WTC11 (cell line): ENCODE measurements around the gene NUB1. TPM values are rescaled to one million over a fixed set of nuclear protein-coding genes. Genes with fewer than 3 reads are reported as not detected.

Source experiments
- ATAC-seq: fragments of 200-7000 bp; cut with Tn5 transposase; 2 replicates; pipeline ENCODE4 v1.10.0; 2021; ENCODE audit warnings: mild to moderate bottlenecking, moderate library complexity
- CTCF ChIA-PET: fragments of 300-600 bp; sonication (Branson Sonifier 250); formaldehyde crosslinking; loops from one replicate; lab custom pipeline; 2021; ENCODE audit warnings: antibody characterized with exemption; lab: Charles Lee
- POLR2A ChIA-PET: fragments of 350-600 bp; sonication (Branson Sonifier 250); formaldehyde crosslinking; loops from one replicate; lab custom pipeline; 2021; ENCODE audit warnings: antibody characterized with exemption; lab: Charles Lee
- DNase-seq: peaks from one replicate; pipeline ENCODE4 v3.0.0; 2021; ENCODE audit warnings: low spot score
- H3K27ac Mint-ChIP-seq: 2 replicates; pipeline ENCODE4 v1.8.0; 2021; ENCODE audit warnings: mixed read lengths
- H3K27me3 Mint-ChIP-seq: 2 replicates; pipeline ENCODE4 v1.8.0; 2021; ENCODE audit warnings: low read depth, mild to moderate bottlenecking, moderate library complexity, mixed read lengths
- H3K36me3 Mint-ChIP-seq: 2 replicates; pipeline ENCODE4 v1.8.0; 2021; ENCODE audit warnings: mixed read lengths
- H3K4me1 Mint-ChIP-seq: 2 replicates; pipeline ENCODE4 v1.8.0; 2022; ENCODE audit warnings: mixed read lengths
- H3K4me3 Mint-ChIP-seq: 2 replicates; pipeline ENCODE4 v1.8.0; 2021; ENCODE audit warnings: mild to moderate bottlenecking, moderate library complexity, mixed read lengths
- H3K9me3 Mint-ChIP-seq: 2 replicates; pipeline ENCODE4 v1.8.0; 2021; ENCODE audit warnings: mixed read lengths
- EMX1 ChIP-seq: fragments of 250-450 bp; sonication (Bioruptor Pico); IDR thresholded peaks from 2 replicates; pipeline ENCODE4 v1.8.0; 2021; ENCODE audit warnings: mild to moderate bottlenecking
- ESRRA ChIP-seq: sonication (generic); formaldehyde crosslinking; IDR thresholded peaks from 2 replicates; pipeline ENCODE4 v1.8.1; 2022; ENCODE audit warnings: mild to moderate bottlenecking, missing genetic modification reagents, borderline replicate concordance
- ETV6 ChIP-seq: sonication (generic); formaldehyde crosslinking; IDR thresholded peaks from 2 replicates; pipeline ENCODE4 v1.8.1; 2022; ENCODE audit warnings: mild to moderate bottlenecking, missing genetic modification reagents
- FOXK1 ChIP-seq: sonication (generic); formaldehyde crosslinking; IDR thresholded peaks from 2 replicates; pipeline ENCODE4 v1.8.0; 2022; ENCODE audit warnings: mild to moderate bottlenecking, moderate library complexity, missing genetic modification reagents
- FOXP1 ChIP-seq: sonication (generic); formaldehyde crosslinking; IDR thresholded peaks from 2 replicates; pipeline ENCODE4 v1.8.0; 2022; ENCODE audit warnings: missing genetic modification reagents, mild to moderate bottlenecking, moderate library complexity, borderline replicate concordance
- GRHL2 ChIP-seq: fragments of 250-450 bp; sonication (Bioruptor Pico); IDR thresholded peaks from 2 replicates; pipeline ENCODE4 v1.8.0; 2022; ENCODE audit warnings: mild to moderate bottlenecking, moderate library complexity; ENCODE audit not compliant: insufficient replicate concordance, severe bottlenecking
- HMGA2 ChIP-seq: fragments of 250-450 bp; sonication (Bioruptor Pico); IDR thresholded peaks from 2 replicates; pipeline ENCODE4 v1.4.0; 2021; ENCODE audit warnings: mild to moderate bottlenecking, moderate library complexity
- JAZF1 ChIP-seq: fragments of 250-450 bp; sonication (Bioruptor Pico); IDR thresholded peaks from 2 replicates; pipeline ENCODE4 v1.9.0; 2021; ENCODE audit warnings: moderate library complexity, mild to moderate bottlenecking, inconsistent platforms
- MYBL2 ChIP-seq: sonication (generic); formaldehyde crosslinking; IDR thresholded peaks from 2 replicates; pipeline ENCODE4 v1.8.1; 2023; ENCODE audit warnings: mild to moderate bottlenecking, moderate library complexity, missing genetic modification reagents
- NFYB ChIP-seq: sonication (generic); formaldehyde crosslinking; conservative IDR thresholded peaks from 2 replicates; pipeline ENCODE4 v1.8.0; 2022; ENCODE audit warnings: low read depth, missing genetic modification reagents
- SP1 ChIP-seq: sonication (generic); formaldehyde crosslinking; conservative IDR thresholded peaks from 2 replicates; pipeline ENCODE4 v1.8.1; 2022; ENCODE audit warnings: missing genetic modification reagents
- ZBTB21 ChIP-seq: sonication (generic); formaldehyde crosslinking; IDR thresholded peaks from 2 replicates; pipeline ENCODE4 v1.8.1; 2023; ENCODE audit warnings: mild to moderate bottlenecking, missing genetic modification reagents, borderline replicate concordance
- ZNF121 ChIP-seq: sonication (generic); formaldehyde crosslinking; IDR thresholded peaks from 2 replicates; pipeline ENCODE4 v1.8.0; 2023; ENCODE audit warnings: missing genetic modification reagents
- ZNF423 ChIP-seq: fragments of 250-450 bp; sonication (Bioruptor Pico); IDR thresholded peaks from 2 replicates; pipeline ENCODE4 v2.1.2; 2022; ENCODE audit warnings: mild to moderate bottlenecking, moderate library complexity
- ZNF671 ChIP-seq: fragments of 250-450 bp; sonication (Bioruptor Pico); IDR thresholded peaks from 2 replicates; pipeline ENCODE4 v1.8.0; 2021; ENCODE audit warnings: mild to moderate bottlenecking
- total RNA-seq: library from RNA; stranded (reverse); gene quantifications from 3 replicates; pipeline ENCODE4 v1.2.3, GENCODE V29; 2021
- TF ChIP-seq, protein P1 (sequence below): sonication (generic); formaldehyde crosslinking; IDR thresholded peaks from 2 replicates; pipeline ENCODE4 v1.8.1; 2022; ENCODE audit warnings: mild to moderate bottlenecking, moderate library complexity, missing genetic modification reagents
- TF ChIP-seq, protein P2 (sequence below): sonication (generic); formaldehyde crosslinking; IDR thresholded peaks from 2 replicates; pipeline ENCODE4 v1.8.0; 2022; ENCODE audit warnings: mild to moderate bottlenecking, missing genetic modification reagents
- TF ChIP-seq, protein P3 (sequence below): sonication (generic); formaldehyde crosslinking; IDR thresholded peaks from 2 replicates; pipeline ENCODE4 v1.8.0; 2022; ENCODE audit warnings: mild to moderate bottlenecking, missing genetic modification reagents
- TF ChIP-seq, protein P4 (sequence below): sonication (generic); formaldehyde crosslinking; IDR thresholded peaks from 2 replicates; pipeline ENCODE4 v1.8.1; 2023; ENCODE audit warnings: mild to moderate bottlenecking, moderate library complexity, missing genetic modification reagents
- TF ChIP-seq, protein P5 (sequence below): sonication (generic); formaldehyde crosslinking; IDR thresholded peaks from 2 replicates; pipeline ENCODE4 v1.8.1; 2023; ENCODE audit warnings: mild to moderate bottlenecking, missing genetic modification reagents, moderate library complexity
- TF ChIP-seq, protein P6 (sequence below): sonication (generic); formaldehyde crosslinking; IDR thresholded peaks from 2 replicates; pipeline ENCODE4 v1.8.0; 2022; ENCODE audit warnings: missing genetic modification reagents

NUB1 gene
- total RNA-seq, 1 experiment from 2014 or later, result 38.3 TPM

DNA sequence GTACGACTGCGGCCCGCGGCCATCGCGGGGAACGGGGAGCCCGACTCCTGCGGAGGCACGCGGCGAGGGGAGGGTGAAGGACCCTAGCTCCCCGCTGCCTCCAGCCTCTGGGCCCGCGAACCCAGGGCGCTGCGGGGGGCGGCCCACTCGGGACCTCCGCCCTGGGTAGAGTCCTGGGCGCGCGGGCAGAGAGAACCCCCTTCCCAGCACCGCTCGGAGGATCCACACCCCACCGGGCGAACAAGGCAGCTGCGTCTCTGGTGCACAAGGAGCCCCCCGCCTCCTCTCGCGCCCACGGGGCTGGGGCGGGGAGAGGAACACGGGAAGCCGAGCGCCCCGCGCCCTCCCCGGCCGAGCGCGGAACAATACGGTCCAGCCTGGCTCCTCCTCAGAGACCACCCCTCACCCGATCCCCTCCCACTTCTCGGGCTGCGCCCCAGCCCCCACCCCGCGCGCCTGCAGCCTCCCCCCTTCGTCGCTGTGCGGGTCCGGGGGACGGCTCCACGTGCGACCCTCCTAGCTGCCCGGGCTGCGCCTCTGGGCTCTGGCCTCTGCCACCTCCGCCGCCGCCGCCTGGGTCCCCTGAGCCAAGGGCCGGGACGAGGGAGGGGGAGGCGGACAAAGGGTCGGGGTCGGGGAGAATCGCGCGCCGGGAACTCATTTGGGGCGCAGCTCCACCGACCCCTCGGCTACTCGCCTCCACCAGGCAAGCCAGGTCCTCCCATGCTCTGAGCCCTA, 68.2 kb downstream of the NUB1 start, which contains the start of gene WDR86 (continued):
- TF ChIP-seq NFYB, result no peak; the same call in 1 of the 2 replicates
- TF ChIP-seq SP1 (CRISPR knock-in tag), result peak; percentile 43
- peak; percentile 3; the same call in 1 of the 2 replicates for TF ChIP-seq FOXK1 (CRISPR knock-in tag)
- TF ChIP-seq ZNF121, result no peak
- TF ChIP-seq EMX1 (CRISPR knock-in tag), result no peak
- no peak for TF ChIP-seq HMGA2 (CRISPR knock-in tag)
- peak; percentile 23; the same call in 1 of the 2 replicates for TF ChIP-seq FOXP1
- TF ChIP-seq, protein P1, sequence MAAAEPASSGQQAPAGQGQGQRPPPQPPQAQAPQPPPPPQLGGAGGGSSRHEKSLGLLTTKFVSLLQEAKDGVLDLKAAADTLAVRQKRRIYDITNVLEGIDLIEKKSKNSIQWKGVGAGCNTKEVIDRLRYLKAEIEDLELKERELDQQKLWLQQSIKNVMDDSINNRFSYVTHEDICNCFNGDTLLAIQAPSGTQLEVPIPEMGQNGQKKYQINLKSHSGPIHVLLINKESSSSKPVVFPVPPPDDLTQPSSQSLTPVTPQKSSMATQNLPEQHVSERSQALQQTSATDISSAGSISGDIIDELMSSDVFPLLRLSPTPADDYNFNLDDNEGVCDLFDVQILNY (CRISPR knock-in tag), result peak; percentile 56; the same call in 1 of the 2 replicates
- no peak for TF ChIP-seq ETV6 (CRISPR knock-in tag)
- no peak for TF ChIP-seq GRHL2 (CRISPR knock-in tag)
- no peak for TF ChIP-seq ZNF671 (CRISPR knock-in tag)
- no peak for TF ChIP-seq MYBL2
- TF ChIP-seq, protein P2, sequence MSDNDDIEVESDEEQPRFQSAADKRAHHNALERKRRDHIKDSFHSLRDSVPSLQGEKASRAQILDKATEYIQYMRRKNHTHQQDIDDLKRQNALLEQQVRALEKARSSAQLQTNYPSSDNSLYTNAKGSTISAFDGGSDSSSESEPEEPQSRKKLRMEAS (CRISPR knock-in tag), result peak; percentile 35; the same call in 1 of the 2 replicates
- TF ChIP-seq, protein P3, sequence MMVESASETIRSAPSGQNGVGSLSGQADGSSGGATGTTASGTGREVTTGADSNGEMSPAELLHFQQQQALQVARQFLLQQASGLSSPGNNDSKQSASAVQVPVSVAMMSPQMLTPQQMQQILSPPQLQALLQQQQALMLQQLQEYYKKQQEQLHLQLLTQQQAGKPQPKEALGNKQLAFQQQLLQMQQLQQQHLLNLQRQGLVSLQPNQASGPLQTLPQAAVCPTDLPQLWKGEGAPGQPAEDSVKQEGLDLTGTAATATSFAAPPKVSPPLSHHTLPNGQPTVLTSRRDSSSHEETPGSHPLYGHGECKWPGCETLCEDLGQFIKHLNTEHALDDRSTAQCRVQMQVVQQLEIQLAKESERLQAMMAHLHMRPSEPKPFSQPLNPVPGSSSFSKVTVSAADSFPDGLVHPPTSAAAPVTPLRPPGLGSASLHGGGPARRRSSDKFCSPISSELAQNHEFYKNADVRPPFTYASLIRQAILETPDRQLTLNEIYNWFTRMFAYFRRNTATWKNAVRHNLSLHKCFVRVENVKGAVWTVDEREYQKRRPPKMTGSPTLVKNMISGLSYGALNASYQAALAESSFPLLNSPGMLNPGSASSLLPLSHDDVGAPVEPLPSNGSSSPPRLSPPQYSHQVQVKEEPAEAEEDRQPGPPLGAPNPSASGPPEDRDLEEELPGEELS, result peak; percentile 2; the same call in 1 of the 2 replicates

DNA sequence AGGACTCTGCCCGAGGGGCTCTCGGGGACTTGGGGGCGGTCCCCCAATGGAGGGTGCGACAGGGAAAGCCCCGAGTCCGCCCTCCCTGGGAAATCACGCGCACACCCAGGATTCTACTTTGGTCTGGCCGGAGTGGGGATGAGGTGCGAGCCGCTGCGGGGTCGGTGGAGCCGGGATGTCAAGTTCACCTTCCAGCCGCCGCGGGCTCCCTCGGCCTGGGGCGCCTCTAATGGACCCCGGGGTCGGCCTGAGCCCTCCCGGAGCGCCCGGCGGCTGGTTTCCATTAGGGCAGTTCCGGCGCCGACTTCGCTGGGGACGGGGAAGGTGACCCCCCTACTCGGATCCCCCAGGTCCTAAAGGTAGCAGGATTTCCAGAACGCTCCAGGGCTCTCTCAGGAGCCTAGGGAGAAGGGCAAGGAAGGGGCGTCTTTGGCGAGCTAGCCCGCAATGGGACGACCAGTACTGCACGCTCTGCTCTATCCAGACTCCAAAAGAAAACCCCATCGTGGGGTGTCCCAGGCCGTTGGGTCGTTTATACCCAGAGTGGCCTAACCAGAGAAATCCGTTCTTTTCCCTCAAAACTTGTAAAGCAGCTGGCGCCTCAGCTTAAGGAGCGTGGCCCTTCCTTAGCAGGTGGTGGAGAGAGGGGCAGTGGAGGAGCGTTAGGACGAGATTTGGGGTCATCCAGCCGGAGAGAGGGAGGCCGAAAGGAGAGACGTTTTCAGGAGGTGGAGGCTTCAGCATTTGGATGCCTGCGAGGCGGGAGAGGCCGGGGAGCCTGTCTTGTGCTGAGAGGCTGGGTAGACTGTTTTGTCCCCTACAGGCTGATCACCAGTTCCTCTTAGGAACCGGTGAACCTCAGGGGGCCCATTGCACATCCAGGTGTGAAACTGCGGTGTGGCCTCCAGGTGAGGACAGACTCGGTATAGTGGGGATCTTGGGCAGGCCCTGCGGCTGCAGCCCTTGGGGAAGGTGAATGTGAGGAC, 69.1 kb downstream of the NUB1 start:
- ChIA-PET POLR2A (interaction anchor here (1.2 kb wide), 1 partner anchor 30 kb away, joined by 4 read pairs; the partner anchor contains the start of gene CRYGN), CTCF (interaction anchor here (1.1 to 3.2 kb wide), 7 partner anchors 12 to 349 kb away, joined by 3 to 22 read pairs (median 6); partner anchors contain the start of gene CRYGN)
- Mint-ChIP-seq H3K36me3 (no peaks in the 10 kb centered on the region), H3K4me3 (peak overlapping the region; percentile 73), H3K27me3 (peaks cover 56% of the 10 kb centered on the region), H3K27ac (no peak overlapping the region), H3K9me3 (no peaks in the 10 kb centered on the region), H3K4me1 (peaks cover 32% of the 10 kb centered on the region)
- ATAC-seq (peak; percentile 45), DNase-seq (peak; percentile 70)
- TF ChIP-seq, protein P4, sequence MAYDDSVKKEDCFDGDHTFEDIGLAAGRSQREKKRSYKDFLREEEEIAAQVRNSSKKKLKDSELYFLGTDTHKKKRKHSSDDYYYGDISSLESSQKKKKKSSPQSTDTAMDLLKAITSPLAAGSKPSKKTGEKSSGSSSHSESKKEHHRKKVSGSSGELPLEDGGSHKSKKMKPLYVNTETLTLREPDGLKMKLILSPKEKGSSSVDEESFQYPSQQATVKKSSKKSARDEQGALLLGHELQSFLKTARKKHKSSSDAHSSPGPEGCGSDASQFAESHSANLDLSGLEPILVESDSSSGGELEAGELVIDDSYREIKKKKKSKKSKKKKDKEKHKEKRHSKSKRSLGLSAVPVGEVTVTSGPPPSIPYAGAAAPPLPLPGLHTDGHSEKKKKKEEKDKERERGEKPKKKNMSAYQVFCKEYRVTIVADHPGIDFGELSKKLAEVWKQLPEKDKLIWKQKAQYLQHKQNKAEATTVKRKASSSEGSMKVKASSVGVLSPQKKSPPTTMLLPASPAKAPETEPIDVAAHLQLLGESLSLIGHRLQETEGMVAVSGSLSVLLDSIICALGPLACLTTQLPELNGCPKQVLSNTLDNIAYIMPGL, result 0 out of 2 replicates have a peak, but pooled peaks have one; percentile 10
- TF ChIP-seq JAZF1 (CRISPR knock-in tag) (no peak), ZNF423 (CRISPR knock-in tag) (peak; percentile 88), ETV6 (CRISPR knock-in tag) (peak; percentile 44; the same call in 1 of the 2 replicates), ESRRA (0 out of 2 replicates have a peak, but pooled peaks have one; percentile 22), ZNF671 (CRISPR knock-in tag) (no peak), MYBL2 (no peak), ZBTB21 (CRISPR knock-in tag) (0 out of 2 replicates have a peak, but pooled peaks have one; percentile 21)
- TF ChIP-seq, protein P5, sequence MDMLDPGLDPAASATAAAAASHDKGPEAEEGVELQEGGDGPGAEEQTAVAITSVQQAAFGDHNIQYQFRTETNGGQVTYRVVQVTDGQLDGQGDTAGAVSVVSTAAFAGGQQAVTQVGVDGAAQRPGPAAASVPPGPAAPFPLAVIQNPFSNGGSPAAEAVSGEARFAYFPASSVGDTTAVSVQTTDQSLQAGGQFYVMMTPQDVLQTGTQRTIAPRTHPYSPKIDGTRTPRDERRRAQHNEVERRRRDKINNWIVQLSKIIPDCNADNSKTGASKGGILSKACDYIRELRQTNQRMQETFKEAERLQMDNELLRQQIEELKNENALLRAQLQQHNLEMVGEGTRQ (CRISPR knock-in tag), result 0 out of 2 replicates have a peak, but pooled peaks have one; percentile 12
- TF ChIP-seq, protein P3, result 0 out of 2 replicates have a peak, but pooled peaks have one; percentile 39
- TF ChIP-seq, protein P6, sequence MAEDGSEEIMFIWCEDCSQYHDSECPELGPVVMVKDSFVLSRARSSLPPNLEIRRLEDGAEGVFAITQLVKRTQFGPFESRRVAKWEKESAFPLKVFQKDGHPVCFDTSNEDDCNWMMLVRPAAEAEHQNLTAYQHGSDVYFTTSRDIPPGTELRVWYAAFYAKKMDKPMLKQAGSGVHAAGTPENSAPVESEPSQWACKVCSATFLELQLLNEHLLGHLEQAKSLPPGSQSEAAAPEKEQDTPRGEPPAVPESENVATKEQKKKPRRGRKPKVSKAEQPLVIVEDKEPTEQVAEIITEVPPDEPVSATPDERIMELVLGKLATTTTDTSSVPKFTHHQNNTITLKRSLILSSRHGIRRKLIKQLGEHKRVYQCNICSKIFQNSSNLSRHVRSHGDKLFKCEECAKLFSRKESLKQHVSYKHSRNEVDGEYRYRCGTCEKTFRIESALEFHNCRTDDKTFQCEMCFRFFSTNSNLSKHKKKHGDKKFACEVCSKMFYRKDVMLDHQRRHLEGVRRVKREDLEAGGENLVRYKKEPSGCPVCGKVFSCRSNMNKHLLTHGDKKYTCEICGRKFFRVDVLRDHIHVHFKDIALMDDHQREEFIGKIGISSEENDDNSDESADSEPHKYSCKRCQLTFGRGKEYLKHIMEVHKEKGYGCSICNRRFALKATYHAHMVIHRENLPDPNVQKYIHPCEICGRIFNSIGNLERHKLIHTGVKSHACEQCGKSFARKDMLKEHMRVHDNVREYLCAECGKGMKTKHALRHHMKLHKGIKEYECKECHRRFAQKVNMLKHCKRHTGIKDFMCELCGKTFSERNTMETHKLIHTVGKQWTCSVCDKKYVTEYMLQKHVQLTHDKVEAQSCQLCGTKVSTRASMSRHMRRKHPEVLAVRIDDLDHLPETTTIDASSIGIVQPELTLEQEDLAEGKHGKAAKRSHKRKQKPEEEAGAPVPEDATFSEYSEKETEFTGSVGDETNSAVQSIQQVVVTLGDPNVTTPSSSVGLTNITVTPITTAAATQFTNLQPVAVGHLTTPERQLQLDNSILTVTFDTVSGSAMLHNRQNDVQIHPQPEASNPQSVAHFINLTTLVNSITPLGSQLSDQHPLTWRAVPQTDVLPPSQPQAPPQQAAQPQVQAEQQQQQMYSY, result no peak
